ENCODE measurements around the gene PWWP2B.
"Not testable (repeated sequence)": the region's sequence is repeated elsewhere in the genome, so short reads cannot be mapped to it uniquely, and the experiment has no call there.

Gene PWWP2B

DNA sequence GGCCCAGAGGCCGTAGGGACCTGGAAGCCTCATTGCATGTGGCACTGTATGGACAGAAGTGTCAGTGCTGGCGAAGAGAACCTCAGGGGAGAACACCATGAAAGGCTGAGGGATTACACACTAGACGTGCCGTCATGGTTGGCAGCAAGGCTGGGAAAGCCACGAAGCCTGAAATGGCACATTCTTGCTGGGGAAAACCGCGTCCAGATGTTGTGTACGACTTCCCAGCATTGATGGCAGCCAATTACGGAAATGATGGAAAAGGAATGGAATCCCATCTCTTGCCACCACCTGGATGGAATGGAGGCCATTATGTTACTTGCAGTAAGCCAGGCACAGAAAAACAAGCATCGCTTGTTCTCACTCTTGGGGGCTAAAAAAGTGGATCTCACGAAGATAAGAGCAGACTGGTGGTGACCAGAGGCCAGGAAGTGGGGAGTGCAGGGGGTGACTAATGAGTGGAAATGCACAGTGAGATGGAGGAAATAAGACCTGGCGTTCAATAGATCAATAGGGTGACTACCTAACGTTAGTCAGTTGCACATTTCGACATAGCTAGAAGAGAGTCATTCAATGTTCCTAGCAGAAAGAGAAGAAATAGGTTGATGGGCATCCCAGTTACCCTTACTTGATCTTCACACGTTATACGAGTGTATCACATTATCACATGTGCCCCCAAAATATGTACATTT lies 14.6 kb upstream of the PWWP2B start:
- DNase-seq: no peak

DNA sequence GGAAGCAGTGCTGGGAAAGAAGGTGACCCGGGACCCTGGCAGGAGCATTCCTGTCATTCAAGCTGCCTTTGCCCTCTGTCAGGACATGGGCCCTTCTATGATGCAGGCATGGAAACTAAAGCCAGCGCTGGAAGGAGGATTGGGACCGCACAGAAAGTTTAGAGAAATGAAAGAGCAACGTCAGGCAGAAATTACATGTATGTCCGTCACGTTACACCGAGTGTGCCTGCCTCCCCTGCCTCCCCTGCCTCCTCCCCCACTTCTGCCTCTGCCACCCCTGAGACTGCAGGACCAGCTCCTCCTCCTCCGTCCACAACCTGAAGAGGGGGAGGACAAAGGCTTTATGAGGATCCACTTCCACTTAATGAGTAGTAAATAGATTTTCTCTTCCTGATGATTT lies 13.9 kb upstream of the PWWP2B start:
- DNase-seq: no peak

DNA sequence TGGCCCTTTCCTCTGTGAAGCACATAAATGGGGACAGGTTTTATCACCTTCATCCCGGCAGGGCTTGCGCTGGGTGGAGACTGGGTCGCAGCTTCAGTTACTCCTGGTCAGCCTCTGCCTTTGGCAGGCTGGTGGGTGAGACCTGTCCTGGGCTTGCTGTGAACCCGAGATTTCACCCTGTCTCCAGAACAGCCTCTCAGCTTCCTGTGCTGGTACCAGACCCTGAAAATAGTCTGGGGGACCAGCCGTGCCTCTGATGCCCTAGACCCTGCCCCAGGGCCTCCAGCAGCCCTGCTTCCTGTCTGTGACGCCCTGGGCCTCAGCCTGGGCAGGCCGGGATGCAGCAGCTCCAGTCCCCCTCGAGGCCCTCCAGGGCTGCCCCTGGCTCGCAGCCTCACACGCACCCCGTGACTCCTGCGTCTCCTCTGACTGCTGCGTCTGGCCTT lies 13.2 kb upstream of the PWWP2B start:
- DNase-seq: no peak

DNA sequence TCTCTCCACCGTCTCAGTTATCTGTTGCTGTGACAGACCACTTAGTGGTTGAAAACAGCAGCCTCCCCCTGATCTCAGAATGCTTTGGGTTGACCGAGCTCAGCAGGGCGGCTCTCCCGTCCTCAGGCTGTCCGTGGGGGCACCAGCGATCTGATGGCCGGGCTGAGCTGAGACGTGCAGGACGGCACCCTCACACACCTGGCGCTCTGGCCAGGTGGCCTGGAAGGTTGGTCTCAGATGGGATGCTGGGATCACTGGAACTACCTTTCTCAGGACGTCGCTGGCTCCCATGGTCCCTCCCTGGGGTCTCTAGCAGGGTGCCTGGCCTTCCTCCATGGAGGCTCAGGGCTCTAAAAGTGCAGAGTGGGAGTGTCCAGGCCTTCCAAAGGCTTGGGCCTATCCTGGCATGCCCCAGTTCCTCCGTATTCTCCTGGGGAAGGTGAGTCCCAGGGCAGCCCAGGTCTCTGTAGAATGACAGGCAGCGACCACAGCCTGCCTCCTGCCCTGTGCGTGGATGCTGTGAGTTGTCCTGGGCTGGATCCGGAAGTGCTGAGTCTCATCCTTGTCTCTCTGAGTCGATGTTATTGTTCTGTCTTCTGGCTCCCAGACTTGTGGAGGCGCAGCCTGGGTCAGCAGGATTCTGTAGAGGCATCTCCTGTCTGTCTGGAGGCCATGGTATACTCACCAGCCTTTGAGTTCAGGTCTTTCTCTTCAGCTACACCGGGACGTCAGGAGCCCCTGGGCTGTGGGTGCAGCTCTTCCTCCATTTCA lies 12.2 kb upstream of the PWWP2B start:
- no peak for DNase-seq

DNA sequence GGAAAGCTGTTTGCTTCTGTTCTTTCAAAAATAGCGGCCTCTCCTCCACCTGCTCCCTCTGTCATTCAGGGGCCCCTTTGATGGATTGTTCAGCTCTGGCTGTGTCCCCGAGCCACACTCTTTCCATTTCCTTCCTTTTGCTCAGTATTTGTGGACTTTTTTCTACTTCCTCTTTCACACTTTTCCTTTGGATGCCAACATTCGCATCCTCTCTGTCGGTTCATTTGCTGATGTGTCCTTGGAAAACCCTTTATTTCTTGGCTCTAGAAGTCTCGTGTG lies 11.7 kb upstream of the PWWP2B start:
- DNase-seq: no peak

DNA sequence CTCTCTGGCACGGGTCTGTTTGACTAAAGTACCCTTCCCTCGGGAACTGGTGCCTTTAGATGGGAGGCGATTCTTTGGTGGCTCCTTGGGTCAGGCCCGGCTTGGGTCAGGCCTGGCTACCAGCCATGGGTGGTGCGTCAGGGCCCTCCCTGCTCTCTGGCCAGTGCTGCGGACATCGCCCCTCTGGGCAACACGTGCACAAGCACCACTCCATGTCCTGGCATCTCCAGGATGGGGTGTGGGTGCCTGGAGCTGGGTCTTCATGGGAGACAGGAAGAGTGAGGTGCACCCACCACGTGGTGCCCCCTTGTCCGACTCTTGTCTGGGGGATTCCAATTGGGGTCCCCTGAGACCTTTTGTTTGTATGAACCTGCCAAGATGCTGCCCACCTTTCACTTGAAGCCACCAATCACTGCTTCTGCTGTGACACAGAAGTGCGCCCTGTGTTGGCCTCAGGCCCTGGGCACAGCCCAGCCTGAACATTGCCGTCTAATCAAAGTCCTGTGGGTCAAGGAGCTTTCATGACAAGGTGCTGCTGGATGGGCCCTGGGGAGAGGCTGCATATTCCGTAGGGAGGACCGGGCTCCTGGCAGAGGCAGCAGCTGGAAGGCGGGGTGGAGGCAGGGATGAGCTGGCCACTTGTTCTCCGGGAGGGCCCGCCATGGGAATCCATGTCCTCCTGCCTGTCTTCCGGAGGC lies 11.1 kb upstream of the PWWP2B start:
- no peak for DNase-seq

DNA sequence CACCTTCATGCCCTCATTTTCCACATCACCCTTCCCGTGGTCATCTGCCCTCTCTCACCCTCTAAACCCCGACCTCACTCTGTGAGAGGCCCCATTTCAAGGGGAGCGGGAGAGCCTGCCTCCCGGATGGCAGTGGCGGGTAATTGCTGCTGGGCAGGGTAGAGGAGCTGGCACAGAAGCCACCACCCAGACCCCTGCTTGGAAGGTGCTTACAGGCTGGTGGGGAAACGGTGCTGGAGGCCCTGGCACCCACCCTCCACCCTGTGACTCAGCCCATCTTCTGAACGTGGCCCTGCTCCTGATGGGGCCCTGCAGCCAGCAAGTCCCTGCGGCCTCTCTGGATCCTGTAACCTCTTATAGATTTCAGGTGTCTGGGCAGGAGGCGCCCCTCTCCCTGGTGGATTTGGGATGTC lies 10.6 kb upstream of the PWWP2B start:
- no peak for DNase-seq

DNA sequence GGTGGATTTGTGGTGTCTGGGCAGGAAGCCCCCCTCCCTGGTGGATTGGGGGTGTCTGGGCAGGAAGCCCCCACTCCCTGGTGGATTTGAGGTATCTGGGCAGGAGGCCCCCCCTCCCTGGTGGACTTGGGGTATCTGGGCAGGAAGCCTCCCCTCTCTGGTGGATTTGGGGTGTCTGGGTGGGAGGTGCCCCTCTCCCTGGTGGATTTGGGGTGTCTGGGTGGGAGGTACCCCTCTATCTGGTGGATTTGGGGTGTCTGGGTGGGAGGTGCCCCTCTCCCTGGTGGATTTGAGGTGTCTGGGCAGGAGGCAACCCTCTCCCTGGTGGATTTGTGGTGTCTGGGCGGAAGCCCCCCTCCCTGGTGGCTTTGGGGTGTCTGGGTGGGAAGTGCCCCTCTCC lies 10.1 kb upstream of the PWWP2B start:
- not testable (repeated sequence) for DNase-seq

DNA sequence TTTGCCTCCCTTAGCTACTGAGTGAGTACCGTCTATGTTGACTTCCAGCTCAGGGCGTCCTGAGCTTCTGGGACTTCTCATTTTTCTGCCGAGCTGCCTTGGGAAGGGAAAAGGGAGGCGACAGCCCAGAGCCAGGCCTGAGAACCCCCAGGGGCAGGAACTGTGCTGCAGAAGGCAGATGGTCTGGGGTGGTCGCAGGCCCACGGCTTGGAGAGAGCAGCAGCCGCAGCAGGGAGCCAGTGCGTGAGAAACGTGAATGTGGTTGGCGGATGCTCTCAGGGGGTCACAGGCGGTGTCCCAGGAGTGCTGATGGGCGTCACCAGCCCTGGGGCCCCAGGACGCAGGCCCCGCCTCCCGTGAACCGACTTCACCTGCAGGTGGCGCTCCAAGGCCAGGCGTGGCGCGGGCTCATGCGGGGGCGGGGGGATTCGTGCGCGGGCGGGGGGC lies 9.2 kb upstream of the PWWP2B start:
- DNase-seq: no peak

DNA sequence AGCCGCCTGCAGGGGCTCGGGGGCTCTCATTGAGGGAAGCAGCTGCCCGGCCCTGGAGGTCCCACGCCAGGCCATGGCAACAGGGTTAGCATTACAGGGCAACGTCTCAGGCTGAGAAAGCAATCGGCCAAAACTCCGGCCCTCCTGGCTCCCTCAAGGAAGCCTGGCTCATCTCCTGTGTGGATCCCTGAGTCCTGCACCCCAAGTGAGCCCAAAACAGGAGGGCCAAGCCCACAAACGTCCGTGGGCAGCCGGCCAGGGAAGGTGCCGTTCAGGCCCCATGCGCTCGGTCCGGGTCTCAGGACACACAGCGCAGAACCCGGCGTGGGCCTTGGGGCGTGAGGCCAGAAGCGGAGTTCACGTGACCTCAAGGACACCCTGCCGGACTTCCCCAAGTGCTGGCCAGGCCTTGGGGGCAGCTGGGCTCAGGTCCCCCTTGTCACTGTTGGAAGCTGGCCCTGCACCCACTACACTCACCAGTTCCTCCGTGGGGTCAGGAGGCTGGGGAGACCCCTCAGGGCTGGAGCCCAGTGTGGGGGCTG lies 8.0 kb upstream of the PWWP2B start:
- DNase-seq: no peak

DNA sequence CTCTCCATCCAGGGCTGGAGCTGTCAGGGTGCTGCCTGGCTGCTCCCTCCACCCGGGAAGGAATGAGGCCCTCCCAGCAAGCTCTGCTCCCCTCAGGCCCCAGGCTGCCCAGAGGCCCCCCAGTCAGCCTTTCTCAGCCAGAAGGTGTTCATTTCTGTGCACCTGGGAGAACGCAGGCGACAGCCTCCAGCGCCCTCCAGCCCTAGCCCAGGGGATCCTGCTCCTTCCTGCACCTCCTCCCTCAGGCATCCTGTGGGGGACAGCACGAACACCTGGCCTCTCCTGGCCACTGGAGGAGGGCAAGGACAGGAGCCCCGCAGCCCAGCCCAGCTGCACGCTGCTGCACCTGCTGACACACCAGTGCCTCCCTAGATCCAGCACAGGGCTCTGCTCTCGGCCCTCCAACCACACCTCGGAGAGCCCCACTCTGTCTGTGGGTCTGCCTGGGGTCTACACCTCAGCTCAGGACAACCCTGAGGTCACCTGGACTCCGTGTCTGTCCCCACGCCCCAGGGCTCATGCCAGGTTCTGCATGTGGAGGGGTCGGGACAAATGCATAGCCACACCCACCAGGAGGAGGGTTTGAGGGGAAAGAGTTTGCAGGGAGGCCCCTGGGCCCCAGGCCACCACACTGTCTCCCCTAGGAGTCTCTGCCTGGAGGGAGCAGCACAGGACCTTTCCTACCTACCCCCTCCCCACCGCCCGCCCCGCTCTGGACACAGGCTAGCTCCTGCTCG lies 7.4 kb upstream of the PWWP2B start:
- DNase-seq: no peak

DNA sequence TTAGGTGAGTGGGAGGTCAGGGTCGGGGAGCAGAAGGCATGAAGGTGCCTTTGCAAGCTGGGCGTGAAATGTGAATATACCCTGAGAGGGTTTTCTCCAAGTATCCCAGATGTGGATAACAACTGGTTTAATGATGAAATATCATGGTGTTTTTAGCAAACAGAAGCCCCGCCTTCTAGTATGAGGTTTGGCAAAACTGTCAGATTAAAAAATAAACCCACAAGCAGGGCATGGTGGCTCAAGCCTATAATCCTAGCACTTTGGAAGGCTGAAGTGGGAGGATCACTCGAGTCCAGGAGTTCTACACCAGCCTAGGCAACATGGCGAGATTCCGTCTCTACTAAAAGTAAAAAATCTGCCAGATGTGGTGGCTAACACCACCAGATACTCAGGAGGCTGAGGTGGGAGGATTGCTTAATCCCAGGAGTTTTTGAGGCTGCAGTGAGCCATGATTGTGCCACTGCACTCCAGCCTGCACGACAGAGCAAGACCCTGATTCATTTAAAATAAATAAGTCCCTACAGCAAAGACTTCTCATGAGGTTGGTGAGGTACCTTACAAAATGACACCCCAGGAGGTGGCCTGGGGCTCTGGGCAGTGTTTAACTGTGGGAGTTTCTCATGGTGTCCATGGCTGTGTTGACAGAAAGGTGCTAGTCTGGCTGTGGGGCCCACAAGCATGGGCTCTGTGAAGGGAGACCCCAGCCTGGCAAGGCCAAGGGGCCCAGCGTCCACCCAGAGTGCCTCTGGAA lies 6.7 kb upstream of the PWWP2B start:
- DNase-seq: no peak

DNA sequence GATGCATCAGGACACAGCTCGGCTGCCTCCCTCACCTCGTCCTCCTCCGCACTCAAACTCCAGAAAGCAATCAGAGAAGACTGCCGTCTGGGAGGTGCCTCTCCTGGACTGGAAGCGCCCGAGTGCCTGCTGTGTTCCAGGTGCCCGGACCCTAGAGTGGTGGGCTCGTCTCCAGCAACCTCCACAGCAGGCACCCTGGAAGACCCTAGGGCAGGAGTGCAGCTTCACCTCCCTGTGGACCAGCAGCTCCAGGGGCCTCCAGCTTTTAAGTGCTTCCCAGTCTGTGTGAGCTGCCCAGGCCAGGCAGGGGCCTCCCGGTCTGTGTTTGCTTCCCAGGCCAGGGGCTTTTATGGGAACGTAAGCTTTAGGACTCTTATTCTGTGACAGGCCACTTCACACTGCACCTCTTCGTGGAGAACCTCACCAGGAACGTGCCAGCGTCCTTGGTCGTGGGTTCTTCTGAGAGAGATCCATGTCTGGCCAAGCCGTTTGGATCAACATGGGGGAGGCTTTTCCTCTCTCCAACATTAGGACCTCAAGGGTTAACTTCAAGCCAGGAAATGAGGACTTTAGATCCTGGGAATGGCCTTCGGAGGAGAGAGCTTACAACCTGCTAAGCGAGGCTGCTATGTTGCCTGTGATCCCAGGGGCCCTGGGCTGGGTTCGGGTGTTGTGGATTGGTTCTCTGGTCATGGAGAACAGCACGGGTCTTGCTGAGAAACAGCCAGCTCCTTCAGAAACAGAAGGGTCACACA lies 5.9 kb upstream of the PWWP2B start:
- no peak for DNase-seq

DNA sequence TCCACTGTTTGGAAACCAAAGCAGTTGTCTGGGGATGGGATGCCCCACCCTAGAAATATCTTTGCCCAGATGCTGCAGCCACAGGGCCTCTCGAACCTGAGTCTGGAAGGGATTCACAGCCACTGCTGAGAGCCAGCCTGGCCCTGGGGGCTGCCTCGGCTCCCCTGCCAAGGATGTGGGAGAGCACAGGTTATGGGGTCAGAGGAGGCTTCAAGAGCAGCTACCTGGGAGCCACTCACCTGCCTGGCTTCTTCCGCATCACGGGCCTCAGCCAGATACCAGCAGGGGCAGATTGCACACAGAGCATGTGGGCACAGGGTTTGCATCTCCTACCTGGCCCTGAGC lies 5.4 kb upstream of the PWWP2B start:
- no peak for DNase-seq

DNA sequence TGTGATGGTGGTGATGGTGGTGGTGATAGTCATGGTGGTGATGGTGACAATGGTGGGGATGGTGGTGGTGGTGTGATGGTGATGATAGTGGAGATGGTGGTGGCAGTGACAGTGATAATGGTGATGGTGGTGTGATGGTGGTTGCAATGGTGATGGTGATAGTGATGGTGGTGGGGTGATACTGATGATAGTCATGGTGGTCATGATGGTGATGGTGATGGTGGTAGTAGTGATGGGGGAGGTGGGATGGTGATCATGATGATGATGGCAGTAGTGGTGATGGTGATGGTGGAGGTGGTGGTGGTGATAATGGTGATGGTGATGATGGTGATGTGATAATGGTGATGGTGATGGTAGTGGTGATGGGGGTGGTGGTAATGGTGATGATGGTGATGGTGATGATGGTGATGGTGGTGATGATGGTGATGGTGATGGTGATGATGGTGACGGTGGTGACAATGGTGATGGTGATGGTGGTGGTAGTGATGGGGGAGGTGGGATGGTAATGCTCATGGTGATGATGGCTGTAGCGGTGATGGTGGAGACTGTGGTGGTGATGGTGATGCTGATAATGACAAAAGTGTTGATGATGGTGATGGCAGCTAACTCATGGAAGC lies 4.7 kb upstream of the PWWP2B start:
- no peak for DNase-seq

DNA sequence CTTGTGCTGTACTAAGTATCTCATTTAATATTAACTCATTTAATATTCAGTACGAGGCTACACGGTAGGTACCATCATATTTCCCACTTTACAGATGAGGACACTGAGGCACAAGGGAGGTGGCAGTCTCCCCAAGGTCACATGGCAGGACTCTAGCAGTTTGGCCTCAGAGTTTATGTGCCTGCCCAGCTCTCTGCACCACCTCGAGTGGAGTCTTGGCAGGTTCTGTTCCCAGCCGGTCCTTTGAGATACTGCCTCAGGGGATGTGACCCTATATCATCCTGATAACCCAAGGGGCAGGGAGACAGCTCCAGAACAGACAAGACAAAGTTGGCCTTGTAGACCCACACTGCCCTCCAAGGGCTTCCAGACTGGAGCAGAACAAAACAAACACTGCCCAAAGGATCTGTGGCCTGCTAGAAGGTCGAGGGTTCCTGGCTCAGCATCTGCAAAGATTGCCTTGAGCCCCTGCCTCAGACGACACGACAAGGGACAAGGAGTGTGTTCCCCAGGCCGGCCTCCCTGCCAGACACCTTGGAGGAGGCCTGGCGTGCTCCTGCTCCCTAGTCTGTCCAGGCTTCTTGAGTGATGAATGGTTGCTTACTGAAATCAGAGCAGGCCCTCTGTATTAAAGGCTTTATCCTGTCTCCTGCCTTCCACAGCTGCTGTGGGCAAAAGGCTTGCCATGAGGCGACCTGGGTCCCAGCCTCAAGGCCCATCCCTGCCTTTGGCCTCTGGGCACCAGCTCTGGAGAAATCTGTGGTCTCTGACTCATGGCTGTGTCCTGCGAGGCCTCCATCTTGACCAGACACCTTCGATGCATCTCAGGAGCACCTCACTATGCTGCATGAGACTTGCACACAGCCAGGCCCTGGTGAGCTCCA lies 3.9 kb upstream of the PWWP2B start:
- no peak for DNase-seq

DNA sequence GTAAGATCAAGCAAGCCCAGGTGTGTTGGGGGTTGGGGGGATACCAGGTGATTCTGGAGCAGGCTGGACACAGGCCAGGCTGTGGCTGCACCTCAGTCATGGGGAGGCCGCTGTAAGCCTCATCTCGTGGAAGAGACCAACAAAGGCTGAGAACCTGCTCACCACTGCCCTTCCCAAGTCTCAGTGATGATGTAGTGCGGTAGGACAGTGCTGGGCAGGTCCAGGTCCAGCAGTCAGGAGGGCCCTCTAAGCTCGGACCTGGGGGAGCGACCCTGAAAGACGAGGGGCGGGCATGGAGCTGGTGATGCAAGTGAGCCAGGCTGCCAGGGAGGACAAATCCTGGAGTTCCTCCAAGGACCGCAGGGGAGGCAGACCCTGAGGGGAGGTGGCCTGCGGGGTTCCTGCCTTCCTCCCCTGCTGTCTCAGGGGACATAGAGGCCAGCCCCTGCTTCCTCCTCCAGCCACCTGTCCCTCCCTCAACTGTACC lies 3.3 kb upstream of the PWWP2B start:
- DNase-seq: no peak

DNA sequence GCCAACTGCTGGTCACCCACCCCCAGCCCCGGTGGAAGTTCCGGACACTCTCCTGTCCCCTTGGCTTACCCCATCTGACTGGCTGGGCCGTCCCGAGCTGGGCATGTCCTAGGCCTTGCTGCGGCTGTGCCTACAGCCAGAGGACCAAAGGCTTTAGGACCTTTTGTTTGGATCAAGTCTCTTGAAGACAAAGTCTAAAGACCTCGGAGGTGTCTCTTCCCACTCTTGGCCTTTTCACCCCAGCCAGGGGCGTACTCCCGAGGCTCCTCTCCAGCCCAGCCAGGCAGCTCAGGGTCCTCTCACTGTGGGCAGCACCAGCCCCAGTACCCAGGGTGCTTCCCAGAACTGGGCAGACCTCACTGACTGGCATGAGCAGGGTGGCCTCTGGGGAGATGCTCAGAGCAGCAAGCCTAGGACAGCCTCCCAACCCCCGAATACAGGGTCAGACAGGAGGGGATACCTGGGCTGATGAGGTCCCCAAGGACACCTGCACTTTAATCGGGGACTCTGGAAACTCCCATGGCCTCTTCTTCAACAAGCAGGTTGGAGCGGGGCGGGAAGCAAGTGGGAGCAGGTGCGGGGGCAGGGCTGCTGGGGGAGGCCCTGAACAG lies 2.7 kb upstream of the PWWP2B start:
- no peak for DNase-seq

DNA sequence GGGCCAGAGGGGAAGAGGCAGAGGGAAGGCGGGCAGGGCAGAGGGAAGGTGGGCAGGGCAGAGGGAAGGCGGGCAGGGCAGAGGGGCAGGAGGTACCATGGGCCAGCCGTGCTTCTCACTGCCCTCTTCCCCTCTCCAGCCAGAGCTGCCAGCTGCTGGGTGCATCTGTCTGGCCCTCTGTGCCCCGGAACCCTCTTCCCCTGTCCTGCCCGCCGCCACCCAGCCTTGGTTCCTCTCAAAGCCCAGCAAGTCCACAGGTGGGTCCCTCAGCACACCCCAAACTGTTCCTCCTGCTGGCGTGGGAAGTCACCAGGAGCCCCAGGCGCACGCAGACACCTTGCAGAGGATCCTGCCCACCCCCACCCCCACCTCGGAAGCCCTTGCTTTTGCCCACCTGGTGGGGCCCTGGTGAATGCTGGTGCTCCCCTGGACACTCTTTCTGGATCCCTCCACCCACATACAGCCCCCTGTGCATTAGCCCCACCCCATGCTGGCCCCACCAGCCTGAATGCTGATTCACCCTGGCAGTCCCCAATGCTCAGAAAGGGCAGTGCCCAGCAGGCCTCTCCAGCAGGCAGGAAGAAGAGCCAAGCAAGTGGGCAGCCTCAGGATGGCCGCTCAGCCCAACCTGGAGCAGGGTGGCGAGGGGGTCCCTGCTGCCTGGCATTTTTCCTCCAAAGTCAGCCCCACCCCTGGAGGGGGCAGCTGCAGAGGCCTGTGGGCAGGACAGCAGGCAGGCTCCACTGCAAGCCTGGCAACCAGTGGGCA lies 1.9 kb upstream of the PWWP2B start:
- DNase-seq: no peak

All from cerebellar nuclear complex (tissue), 1 donor.